Caco-2 (cell line): ENCODE data around the gene MCU. TPM values are rescaled to one million over a fixed set of nuclear protein-coding genes. Genes with fewer than 3 reads are reported as not detected.

Experiments
- BruUV-seq: library from RNA; stranded (reverse); fragments of 400-500 nt; replicated peaks from 2 replicates; lab custom pipeline; 2021; lab: Mats Ljungman, UMichigan
- CTCF ChIA-PET: fragments of 300-600 bp; sonication (Branson Sonifier 250); formaldehyde crosslinking; loops from one replicate; lab custom pipeline; 2022; ENCODE audit warnings: antibody characterized with exemption; lab: Charles Lee
- POLR2A ChIA-PET: fragments of 300-600 bp; sonication (Branson Sonifier 250); formaldehyde crosslinking; loops from one replicate; lab custom pipeline; 2022; ENCODE audit warnings: antibody characterized with exemption; lab: Charles Lee
- DNase-seq, 2 experiments: peaks; one replicate each; pipeline versions ENCODE4 v3.0.0 to v3.0.0-alpha.2; 2020 to 2022
- H3K27me3 ChIP-seq: replicated peaks from 2 replicates; pipeline ENCODE4 v1.6.0; 2011; ENCODE audit warnings: low read length; ENCODE audit not compliant: control insufficient read depth, insufficient read depth
- H3K36me3 ChIP-seq: 2 replicates; pipeline ENCODE4 v1.5.1; 2011; ENCODE audit warnings: low read length; ENCODE audit not compliant: control insufficient read depth, insufficient read depth
- H3K4me1 ChIP-seq: fragments of 250-450 bp; sonication (Bioruptor Pico); 2 replicates; pipeline ENCODE4 v1.5.1; 2020; ENCODE audit warnings: mild to moderate bottlenecking
- H3K4me3 ChIP-seq: 2 replicates; pipeline ENCODE4 v1.5.1; 2011; ENCODE audit warnings: low read depth, mild to moderate bottlenecking, control low read depth, low read length
- H3K9me3 ChIP-seq: fragments of 250-450 bp; sonication (Bioruptor Pico); 2 replicates; pipeline ENCODE4 v1.5.1; 2020; ENCODE audit warnings: mild to moderate bottlenecking, moderate library complexity
- H3K27ac Mint-ChIP-seq: one replicate; pipeline ENCODE4 v1.8.0; 2022; ENCODE audit warnings: mixed read lengths; ENCODE audit not compliant: unreplicated experiment
- H3K27me3 Mint-ChIP-seq: one replicate; pipeline ENCODE4 v1.8.0; 2022; ENCODE audit warnings: mixed read lengths; ENCODE audit not compliant: insufficient read depth, unreplicated experiment
- H3K36me3 Mint-ChIP-seq: one replicate; pipeline ENCODE4 v1.8.0; 2022; ENCODE audit warnings: mild to moderate bottlenecking, mixed read lengths; ENCODE audit not compliant: insufficient read depth, unreplicated experiment
- H3K4me1 Mint-ChIP-seq: one replicate; pipeline ENCODE4 v1.8.0; 2022; ENCODE audit warnings: low read depth, mixed read lengths; ENCODE audit not compliant: unreplicated experiment
- H3K4me3 Mint-ChIP-seq: one replicate; pipeline ENCODE4 v1.8.0; 2022; ENCODE audit warnings: mild to moderate bottlenecking, moderate library complexity, mixed read lengths; ENCODE audit not compliant: unreplicated experiment
- H3K9me3 Mint-ChIP-seq: one replicate; pipeline ENCODE4 v1.8.0; 2022; ENCODE audit warnings: mixed read lengths; ENCODE audit not compliant: unreplicated experiment
- intact Hi-C: fragments of 100-400 bp; cut with micrococcal nuclease; formaldehyde crosslinking; loops from one replicate; pipeline ENCODE4 v1.10.0; 2022; ENCODE audit not compliant: unreplicated experiment
- total RNA-seq: library from RNA; stranded (reverse); gene quantifications from 2 replicates; pipeline ENCODE4 v1.2.3, GENCODE V29; 2022
- TF ChIP-seq, protein P1 (sequence below), 2 experiments: fragments of 200-600 bp in 1 of 2; IDR thresholded peaks; 1 replicate in 1 of 2; 2 replicates in 1 of 2; pipeline versions ENCODE4 v1.5.1 to v1.8.0; 2011 to 2022; ENCODE audit warnings: antibody characterized with exemption in 1 of 2, control low read depth in 1 of 2, inconsistent platforms in 1 of 2, low read depth in 1 of 2, low read length in 1 of 2, mild to moderate bottlenecking in 1 of 2, moderate library complexity in 1 of 2; ENCODE audit not compliant: insufficient read depth in 1 of 2, severe bottlenecking in 1 of 2, unreplicated experiment in 1 of 2

MCU gene
- total RNA-seq, 1 experiment from 2014 or later = 62.5 TPM

DNA sequence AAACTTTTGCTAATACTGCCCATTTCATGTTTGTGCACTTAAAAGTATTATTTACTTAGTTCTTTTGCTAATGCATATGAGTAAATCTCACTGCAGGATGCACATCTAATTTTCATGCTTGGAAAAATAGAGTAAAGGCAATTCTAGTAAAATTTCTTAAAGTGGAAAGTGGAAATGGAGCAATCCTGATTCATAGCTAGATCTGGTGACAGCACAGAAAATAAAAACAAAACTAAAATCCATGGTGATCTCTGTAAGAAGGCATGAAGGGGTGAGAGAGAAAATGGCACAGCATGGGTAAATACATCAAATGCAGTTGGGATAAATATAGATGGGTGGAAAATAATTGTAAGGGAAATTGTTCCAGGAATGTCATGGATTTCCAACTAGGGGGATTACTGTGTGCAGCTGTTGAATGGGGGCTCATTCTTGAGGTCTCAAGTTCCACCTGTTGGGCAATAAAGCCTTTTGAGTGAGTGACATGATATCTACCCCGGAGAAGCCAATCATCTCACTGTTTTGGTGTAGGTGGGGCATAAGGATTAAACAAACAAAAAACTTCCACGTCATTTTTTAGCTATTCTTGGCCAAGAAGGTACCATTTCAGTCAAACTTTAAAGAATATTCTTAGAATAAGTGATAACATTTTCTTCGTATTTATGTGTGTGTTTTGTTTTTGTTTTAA is 1.7 kb upstream of the MCU start:
- no peak for DNase-seq
- H3K4me3 ChIP-seq = no peak overlapping the region
- peak overlapping the region; percentile 53 for H3K27ac Mint-ChIP-seq
- H3K27me3 Mint-ChIP-seq = no peaks in the 10 kb centered on the region
- TF ChIP-seq, protein P1, sequence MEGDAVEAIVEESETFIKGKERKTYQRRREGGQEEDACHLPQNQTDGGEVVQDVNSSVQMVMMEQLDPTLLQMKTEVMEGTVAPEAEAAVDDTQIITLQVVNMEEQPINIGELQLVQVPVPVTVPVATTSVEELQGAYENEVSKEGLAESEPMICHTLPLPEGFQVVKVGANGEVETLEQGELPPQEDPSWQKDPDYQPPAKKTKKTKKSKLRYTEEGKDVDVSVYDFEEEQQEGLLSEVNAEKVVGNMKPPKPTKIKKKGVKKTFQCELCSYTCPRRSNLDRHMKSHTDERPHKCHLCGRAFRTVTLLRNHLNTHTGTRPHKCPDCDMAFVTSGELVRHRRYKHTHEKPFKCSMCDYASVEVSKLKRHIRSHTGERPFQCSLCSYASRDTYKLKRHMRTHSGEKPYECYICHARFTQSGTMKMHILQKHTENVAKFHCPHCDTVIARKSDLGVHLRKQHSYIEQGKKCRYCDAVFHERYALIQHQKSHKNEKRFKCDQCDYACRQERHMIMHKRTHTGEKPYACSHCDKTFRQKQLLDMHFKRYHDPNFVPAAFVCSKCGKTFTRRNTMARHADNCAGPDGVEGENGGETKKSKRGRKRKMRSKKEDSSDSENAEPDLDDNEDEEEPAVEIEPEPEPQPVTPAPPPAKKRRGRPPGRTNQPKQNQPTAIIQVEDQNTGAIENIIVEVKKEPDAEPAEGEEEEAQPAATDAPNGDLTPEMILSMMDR (IDR thresholded peaks at IDR 0.05; ENCODE audit: insufficient read depth in 1 of 2, low read depth in 1 of 2, low read length in 1 of 2, severe bottlenecking in 1 of 2, unreplicated experiment in 1 of 2) = no peak
- intact Hi-C loops = loop anchor here (5.0 kb wide), 1 partner anchor 328 kb away; no protein-coding TSS in a partner anchor
- ChIA-PET CTCF (no interaction called here), POLR2A (interaction anchor here (0.7 kb wide), 1 partner anchor 691 kb away, joined by 5 read pairs; no protein-coding TSS in a partner anchor)
- no peaks in the 10 kb centered on the region for H3K9me3 Mint-ChIP-seq
- peak overlapping the region; percentile 5 for H3K4me3 Mint-ChIP-seq
- peaks cover 60% of the 10 kb centered on the region for H3K4me1 ChIP-seq
- no peaks in the 10 kb centered on the region for H3K36me3 ChIP-seq
- H3K9me3 ChIP-seq = no peaks in the 10 kb centered on the region
- peaks cover 65% of the 10 kb centered on the region for H3K4me1 Mint-ChIP-seq
- no TSS peak for BruUV-seq
- no peaks in the 10 kb centered on the region for H3K36me3 Mint-ChIP-seq
- H3K27me3 ChIP-seq = no peaks in the 10 kb centered on the region

DNA sequence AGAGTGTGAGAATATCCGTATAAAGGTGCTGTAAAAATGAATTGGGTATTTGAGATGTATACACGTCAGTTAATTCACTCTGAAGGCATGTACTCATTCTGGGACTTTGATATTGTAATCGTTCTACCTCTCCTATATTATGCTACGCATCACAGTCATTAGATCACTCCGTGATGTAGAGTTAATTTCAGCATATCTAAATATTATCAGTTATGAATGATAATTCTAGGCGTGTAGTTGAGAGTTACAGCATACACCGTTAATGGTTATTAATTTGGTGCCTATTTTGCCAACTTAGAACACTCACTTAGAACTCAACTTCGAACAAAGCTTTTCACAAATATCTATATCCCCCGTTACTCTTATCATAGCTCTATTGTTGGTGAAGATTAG is 477 bp upstream of the MCU start:
- H3K36me3 ChIP-seq = no peaks in the 10 kb centered on the region
- DNase-seq = no peak
- no peaks in the 10 kb centered on the region for H3K27me3 Mint-ChIP-seq
- no peaks in the 10 kb centered on the region for H3K27me3 ChIP-seq
- peak overlapping the region; percentile 23 for H3K27ac Mint-ChIP-seq
- peaks cover 53% of the 10 kb centered on the region for H3K4me1 ChIP-seq
- TSS peak; percentile 29 for BruUV-seq
- peak overlapping the region; percentile 84 for H3K4me3 Mint-ChIP-seq
- H3K4me3 ChIP-seq = peak overlapping the region; percentile 80
- POLR2A ChIA-PET = interaction anchor here (0.5 to 1.4 kb wide), 21 partner anchors 10 to 419 kb away, joined by 3 to 16 read pairs (median 4); partner anchors contain the start of genes DNAJB12, MICU1, NUDT13 and P4HA1
- H3K9me3 ChIP-seq = no peaks in the 10 kb centered on the region
- no peaks in the 10 kb centered on the region for H3K9me3 Mint-ChIP-seq
- intact Hi-C loops = loop anchor here (5.0 kb wide), 1 partner anchor 329 kb away; no protein-coding TSS in a partner anchor
- no peaks in the 10 kb centered on the region for H3K36me3 Mint-ChIP-seq
- TF ChIP-seq, protein P1 (IDR thresholded peaks at IDR 0.05; ENCODE audit: insufficient read depth in 1 of 2, low read depth in 1 of 2, low read length in 1 of 2, severe bottlenecking in 1 of 2, unreplicated experiment in 1 of 2) = no peak
- peaks cover 60% of the 10 kb centered on the region for H3K4me1 Mint-ChIP-seq
- CTCF ChIA-PET = interaction anchor here (0.5 to 2.0 kb wide), 5 partner anchors 141 to 327 kb away, joined by 3 to 13 read pairs (median 4); no protein-coding TSS in a partner anchor

DNA sequence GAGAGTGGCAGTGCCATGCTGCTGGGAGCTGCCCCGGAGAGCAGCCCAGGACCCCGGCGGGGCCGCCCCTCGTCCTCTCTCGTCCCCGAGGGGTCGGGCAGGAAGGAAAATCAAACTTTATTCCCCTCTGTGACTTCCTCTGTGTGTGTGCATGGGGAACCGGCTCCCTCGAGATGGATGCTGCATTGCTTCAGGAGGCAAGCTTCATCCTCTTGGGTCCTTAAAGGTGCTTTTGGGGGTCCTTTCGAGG is 726 bp downstream of the MCU start:
- no TSS peak for BruUV-seq
- no peaks in the 10 kb centered on the region for H3K36me3 Mint-ChIP-seq
- DNase-seq = no peak
- H3K27me3 Mint-ChIP-seq = no peaks in the 10 kb centered on the region
- H3K4me1 ChIP-seq = peaks cover 41% of the 10 kb centered on the region
- H3K9me3 Mint-ChIP-seq = no peaks in the 10 kb centered on the region
- POLR2A ChIA-PET = interaction anchor here (0.7 to 1.4 kb wide), 2 partner anchors 22 to 67 kb away, joined by 3 read pairs; partner anchors contain the start of gene MICU1
- H3K4me3 ChIP-seq = peak overlapping the region; percentile 80
- H3K4me3 Mint-ChIP-seq = peak overlapping the region; percentile 84
- H3K27ac Mint-ChIP-seq = peak overlapping the region; percentile 42
- H3K27me3 ChIP-seq = no peaks in the 10 kb centered on the region
- TF ChIP-seq, protein P1 (IDR thresholded peaks at IDR 0.05; ENCODE audit: insufficient read depth in 1 of 2, low read depth in 1 of 2, low read length in 1 of 2, severe bottlenecking in 1 of 2, unreplicated experiment in 1 of 2) = no peak
- no peaks in the 10 kb centered on the region for H3K9me3 ChIP-seq
- H3K4me1 Mint-ChIP-seq = peaks cover 48% of the 10 kb centered on the region
- intact Hi-C loops = loop anchor here (1.0 to 5.0 kb wide), 3 partner anchors 44 to 330 kb away; partner anchors contain the start of gene MICU1
- CTCF ChIA-PET = interaction anchor here (0.5 to 2.0 kb wide), 4 partner anchors 13 to 644 kb away, joined by 3 to 8 read pairs (median 4); no protein-coding TSS in a partner anchor
- H3K36me3 ChIP-seq = no peaks in the 10 kb centered on the region
